AG09319 (cell line): ENCODE data around the gene OR6K6.

Source experiments
- DNase-seq: peaks from one replicate; pipeline ENCODE4 v3.0.0-alpha.2; 2010; ENCODE audit warnings: low read depth; ENCODE audit errors: extremely low read depth
- CTCF ChIP-seq: IDR thresholded peaks from 2 replicates; pipeline ENCODE4 v1.5.1; 2011; ENCODE audit warnings: low read depth, mild to moderate bottlenecking, inconsistent platforms, low read length, moderate library complexity

Gene OR6K6

GRCh38 chr1:158754420-158754819 lies at the start of gene OR6K6:
OR6K6 (plus strand) TSS chr1:158754720; CDS start chr1:158754888, 168 bp downstream.
- DNase-seq, result no peak
- no peak for TF ChIP-seq CTCF

- no peak for DNase-seq
- no peak for TF ChIP-seq CTCF
These were observed 48.4 kb upstream of the OR6K6 start for GRCh38 chr1:158706096-158706495.

GRCh38 chr1:158711098-158711497 lies 43.4 kb upstream of the OR6K6 start:
- DNase-seq, result no peak
- no peak for TF ChIP-seq CTCF

- no peak for TF ChIP-seq CTCF
- DNase-seq, result no peak
These were observed 39.8 kb upstream of the OR6K6 start for GRCh38 chr1:158714754-158715153.

GRCh38 chr1:158716335-158716734 lies 38.2 kb upstream of the OR6K6 start:
- TF ChIP-seq CTCF, result no peak

GRCh38 chr1:158717344-158717743 lies 37.2 kb upstream of the OR6K6 start:
- TF ChIP-seq CTCF, result no peak
- no peak for DNase-seq

More at GRCh38 chr1:158716335-158716734, 38.2 kb upstream of the OR6K6 start:
- no peak for DNase-seq

- DNase-seq, result no peak
- no peak for TF ChIP-seq CTCF
These were observed 34.9 kb upstream of the OR6K6 start for GRCh38 chr1:158719664-158720063.
